HepG2 (cell line): ENCODE data around the gene TIMM44. TPM values are rescaled to one million over a fixed set of nuclear protein-coding genes. Genes with fewer than 3 reads are reported as not detected.

Experiments
- BRCA1 ChIP-seq: sonication (generic); formaldehyde crosslinking; IDR thresholded peaks from 2 replicates; pipeline ENCODE4 v1.4.0; 2020; ENCODE audit warnings: missing genetic modification reagents
- FOXM1 ChIP-seq: sonication (generic); formaldehyde crosslinking; IDR thresholded peaks from 2 replicates; pipeline ENCODE4 v1.5.0; 2020; ENCODE audit warnings: missing genetic modification reagents
- KLF9 ChIP-seq: IDR thresholded peaks from 2 replicates; pipeline ENCODE4 v1.6.1; 2016; ENCODE audit warnings: low read depth
- LCORL ChIP-seq, 2 experiments: fragments of 450-650 bp in 1 of 2; sonication (generic) in 1 of 2; formaldehyde crosslinking in 1 of 2; IDR thresholded peaks; 2 replicates each; pipeline versions ENCODE4 v1.5.0 to v1.6.1; 2017 to 2020; ENCODE audit warnings: antibody characterized with exemption in 1 of 2, missing genetic modification reagents in 1 of 2
- NAIF1 ChIP-seq: sonication (generic); formaldehyde crosslinking; IDR thresholded peaks from 2 replicates; pipeline ENCODE4 v1.5.0; 2020; ENCODE audit warnings: mild to moderate bottlenecking, missing genetic modification reagents, borderline replicate concordance
- ONECUT2 ChIP-seq: sonication (generic); formaldehyde crosslinking; IDR thresholded peaks from 2 replicates; pipeline ENCODE4 v1.4.0; 2020; ENCODE audit warnings: missing genetic modification reagents
- RBM22 ChIP-seq: fragments of 200-400 bp; formaldehyde crosslinking; optimal IDR thresholded peaks from 2 replicates; pipeline ENCODE3; 2017; ENCODE audit warnings: mild to moderate bottlenecking, low read length, moderate library complexity
- RBM39 ChIP-seq: fragments of 200-400 bp; formaldehyde crosslinking; IDR thresholded peaks from one replicate; pipeline ENCODE4 v1.6.1; 2018; ENCODE audit warnings: antibody characterized with exemption, mild to moderate bottlenecking, low read depth, low read length; ENCODE audit not compliant: poor library complexity, severe bottlenecking
- SALL1 ChIP-seq: sonication (generic); formaldehyde crosslinking; IDR thresholded peaks from 2 replicates; pipeline ENCODE4 v1.8.0; 2022; ENCODE audit warnings: mild to moderate bottlenecking, missing genetic modification reagents
- ZNF136 ChIP-seq: sonication (generic); formaldehyde crosslinking; IDR thresholded peaks from 2 replicates; pipeline ENCODE4 v1.8.1; 2022; ENCODE audit warnings: low read depth, mild to moderate bottlenecking, moderate library complexity, missing genetic modification reagents
- ZNF142 ChIP-seq: sonication (generic); formaldehyde crosslinking; IDR thresholded peaks from 2 replicates; pipeline ENCODE4 v1.4.0; 2020; ENCODE audit warnings: missing genetic modification reagents
- ZNF180 ChIP-seq: sonication (generic); formaldehyde crosslinking; IDR thresholded peaks from 2 replicates; pipeline ENCODE4 v1.4.0; 2020; ENCODE audit warnings: low read depth, missing genetic modification reagents, borderline replicate concordance
- polyA plus RNA-seq, 8 experiments: library from polyadenylated mRNA; depleted of rRNA in 3 of 8; stranded (reverse) in 7 of 8; unstranded in 1 of 8; fragments of >200 nt; fragmentation: Illumina TruSeq in 4 of 8; extraction: Trizol in 4 of 8; gene quantifications; 2 replicates each; pipeline versions ENCODE4 v1.2.1 to v1.2.3, GENCODE V29; 2011 to 2016; ENCODE audit warnings: low read depth in 4 of 8, missing spikeins in 1 of 8, mixed read lengths in 1 of 8; ENCODE audit not compliant: insufficient read depth in 1 of 8
- total RNA-seq, 5 experiments: library from RNA; depleted of rRNA; stranded (reverse); fragments of >200 nt; fragmentation: Illumina TruSeq; extraction: Trizol; gene quantifications; 2 replicates each; pipeline ENCODE4 v1.2.3, GENCODE V29; 2016; ENCODE audit warnings: low read depth in 1 of 5
- TF ChIP-seq, protein P1 (sequence below): sonication (generic); formaldehyde crosslinking; IDR thresholded peaks from 2 replicates; pipeline ENCODE4 v1.4.0; 2020; ENCODE audit warnings: missing genetic modification reagents, borderline replicate concordance
- TF ChIP-seq, protein P2 (sequence below): sonication (generic); formaldehyde crosslinking; IDR thresholded peaks from 2 replicates; pipeline ENCODE4 v1.4.0; 2020; ENCODE audit warnings: missing genetic modification reagents

The TIMM44 gene
- total and polyA plus RNA-seq, 2 of the 13 experiments (the other 11 are each of a cell fraction or from before 2014, with no cell fraction given) = 42.9 to 72.6 TPM

DNA sequence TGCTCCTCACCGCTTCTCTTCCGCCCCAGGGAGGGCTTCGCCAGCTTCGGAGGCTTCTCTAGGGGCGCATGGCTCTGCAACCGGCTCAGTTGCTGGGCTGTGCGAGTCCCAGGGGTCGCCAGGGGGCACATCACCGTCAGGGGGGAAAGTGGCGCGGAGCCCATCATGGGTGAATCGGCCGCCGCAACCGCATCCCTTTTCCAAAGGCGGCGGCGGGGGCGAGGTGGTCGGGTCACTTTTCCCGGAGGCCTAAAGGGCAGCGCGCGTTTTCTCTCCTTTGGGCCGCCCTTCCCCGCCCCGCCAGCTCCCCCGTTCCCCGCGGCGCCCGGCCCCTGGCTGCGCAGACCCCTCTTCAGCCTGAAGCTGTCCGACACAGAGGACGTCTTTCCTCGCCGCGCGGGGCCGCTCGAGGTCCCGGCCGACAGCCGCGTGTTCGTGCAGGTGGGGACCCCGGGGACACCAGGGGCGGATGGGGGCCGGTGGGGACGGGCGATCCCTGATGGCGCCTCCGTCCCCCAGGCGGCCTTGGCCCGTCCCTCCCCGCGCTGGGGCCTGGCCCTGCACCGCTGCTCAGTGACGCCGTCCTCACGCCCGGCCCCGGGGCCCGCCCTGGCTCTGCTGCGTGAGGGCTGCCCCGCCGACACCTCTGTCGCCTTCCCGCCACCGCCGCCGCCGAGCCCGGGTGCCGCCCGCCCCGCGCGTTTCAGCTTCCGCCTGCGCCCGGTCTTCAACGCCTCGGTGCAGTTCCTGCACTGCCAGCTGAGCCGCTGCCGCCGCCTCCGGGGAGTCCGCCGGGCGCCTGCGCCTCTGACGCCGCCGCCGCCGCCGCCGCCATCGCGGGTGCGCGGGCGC is 27.1 kb downstream of the TIMM44 start (continued):
- TF ChIP-seq, protein P1, sequence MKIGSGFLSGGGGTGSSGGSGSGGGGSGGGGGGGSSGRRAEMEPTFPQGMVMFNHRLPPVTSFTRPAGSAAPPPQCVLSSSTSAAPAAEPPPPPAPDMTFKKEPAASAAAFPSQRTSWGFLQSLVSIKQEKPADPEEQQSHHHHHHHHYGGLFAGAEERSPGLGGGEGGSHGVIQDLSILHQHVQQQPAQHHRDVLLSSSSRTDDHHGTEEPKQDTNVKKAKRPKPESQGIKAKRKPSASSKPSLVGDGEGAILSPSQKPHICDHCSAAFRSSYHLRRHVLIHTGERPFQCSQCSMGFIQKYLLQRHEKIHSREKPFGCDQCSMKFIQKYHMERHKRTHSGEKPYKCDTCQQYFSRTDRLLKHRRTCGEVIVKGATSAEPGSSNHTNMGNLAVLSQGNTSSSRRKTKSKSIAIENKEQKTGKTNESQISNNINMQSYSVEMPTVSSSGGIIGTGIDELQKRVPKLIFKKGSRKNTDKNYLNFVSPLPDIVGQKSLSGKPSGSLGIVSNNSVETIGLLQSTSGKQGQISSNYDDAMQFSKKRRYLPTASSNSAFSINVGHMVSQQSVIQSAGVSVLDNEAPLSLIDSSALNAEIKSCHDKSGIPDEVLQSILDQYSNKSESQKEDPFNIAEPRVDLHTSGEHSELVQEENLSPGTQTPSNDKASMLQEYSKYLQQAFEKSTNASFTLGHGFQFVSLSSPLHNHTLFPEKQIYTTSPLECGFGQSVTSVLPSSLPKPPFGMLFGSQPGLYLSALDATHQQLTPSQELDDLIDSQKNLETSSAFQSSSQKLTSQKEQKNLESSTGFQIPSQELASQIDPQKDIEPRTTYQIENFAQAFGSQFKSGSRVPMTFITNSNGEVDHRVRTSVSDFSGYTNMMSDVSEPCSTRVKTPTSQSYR (CRISPR knock-in tag) = no peak
- TF ChIP-seq FOXM1 = no peak
- TF ChIP-seq, protein P2, sequence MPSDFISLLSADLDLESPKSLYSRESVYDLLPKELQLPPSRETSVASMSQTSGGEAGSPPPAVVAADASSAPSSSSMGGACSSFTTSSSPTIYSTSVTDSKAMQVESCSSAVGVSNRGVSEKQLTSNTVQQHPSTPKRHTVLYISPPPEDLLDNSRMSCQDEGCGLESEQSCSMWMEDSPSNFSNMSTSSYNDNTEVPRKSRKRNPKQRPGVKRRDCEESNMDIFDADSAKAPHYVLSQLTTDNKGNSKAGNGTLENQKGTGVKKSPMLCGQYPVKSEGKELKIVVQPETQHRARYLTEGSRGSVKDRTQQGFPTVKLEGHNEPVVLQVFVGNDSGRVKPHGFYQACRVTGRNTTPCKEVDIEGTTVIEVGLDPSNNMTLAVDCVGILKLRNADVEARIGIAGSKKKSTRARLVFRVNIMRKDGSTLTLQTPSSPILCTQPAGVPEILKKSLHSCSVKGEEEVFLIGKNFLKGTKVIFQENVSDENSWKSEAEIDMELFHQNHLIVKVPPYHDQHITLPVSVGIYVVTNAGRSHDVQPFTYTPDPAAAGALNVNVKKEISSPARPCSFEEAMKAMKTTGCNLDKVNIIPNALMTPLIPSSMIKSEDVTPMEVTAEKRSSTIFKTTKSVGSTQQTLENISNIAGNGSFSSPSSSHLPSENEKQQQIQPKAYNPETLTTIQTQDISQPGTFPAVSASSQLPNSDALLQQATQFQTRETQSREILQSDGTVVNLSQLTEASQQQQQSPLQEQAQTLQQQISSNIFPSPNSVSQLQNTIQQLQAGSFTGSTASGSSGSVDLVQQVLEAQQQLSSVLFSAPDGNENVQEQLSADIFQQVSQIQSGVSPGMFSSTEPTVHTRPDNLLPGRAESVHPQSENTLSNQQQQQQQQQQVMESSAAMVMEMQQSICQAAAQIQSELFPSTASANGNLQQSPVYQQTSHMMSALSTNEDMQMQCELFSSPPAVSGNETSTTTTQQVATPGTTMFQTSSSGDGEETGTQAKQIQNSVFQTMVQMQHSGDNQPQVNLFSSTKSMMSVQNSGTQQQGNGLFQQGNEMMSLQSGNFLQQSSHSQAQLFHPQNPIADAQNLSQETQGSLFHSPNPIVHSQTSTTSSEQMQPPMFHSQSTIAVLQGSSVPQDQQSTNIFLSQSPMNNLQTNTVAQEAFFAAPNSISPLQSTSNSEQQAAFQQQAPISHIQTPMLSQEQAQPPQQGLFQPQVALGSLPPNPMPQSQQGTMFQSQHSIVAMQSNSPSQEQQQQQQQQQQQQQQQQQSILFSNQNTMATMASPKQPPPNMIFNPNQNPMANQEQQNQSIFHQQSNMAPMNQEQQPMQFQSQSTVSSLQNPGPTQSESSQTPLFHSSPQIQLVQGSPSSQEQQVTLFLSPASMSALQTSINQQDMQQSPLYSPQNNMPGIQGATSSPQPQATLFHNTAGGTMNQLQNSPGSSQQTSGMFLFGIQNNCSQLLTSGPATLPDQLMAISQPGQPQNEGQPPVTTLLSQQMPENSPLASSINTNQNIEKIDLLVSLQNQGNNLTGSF = no peak
- no peak for TF ChIP-seq NAIF1 (CRISPR knock-in tag)
- TF ChIP-seq RBM39 = peak; percentile 25
- TF ChIP-seq ZNF180 (CRISPR knock-in tag) = no peak
- TF ChIP-seq BRCA1 (CRISPR knock-in tag) = no peak; the same call in 1 of the 2 replicates
- peak; percentile 32; the same call in 1 of the 2 replicates for TF ChIP-seq SALL1 (CRISPR knock-in tag)
- no peak for TF ChIP-seq LCORL (IDR thresholded peaks at IDR 0.05)
- no peak for TF ChIP-seq LCORL (CRISPR knock-in tag; IDR thresholded peaks at IDR 0.05)
- TF ChIP-seq ZNF142 (CRISPR knock-in tag) = peak; percentile 36
- no peak for TF ChIP-seq ONECUT2 (CRISPR knock-in tag)
- TF ChIP-seq ZNF136 (CRISPR knock-in tag) = no peak
- no peak for TF ChIP-seq KLF9 (CRISPR knock-in tag)
- TF ChIP-seq RBM22 = no peak
